ENCODE data around the gene CFAP410.

Gene CFAP410

DNA sequence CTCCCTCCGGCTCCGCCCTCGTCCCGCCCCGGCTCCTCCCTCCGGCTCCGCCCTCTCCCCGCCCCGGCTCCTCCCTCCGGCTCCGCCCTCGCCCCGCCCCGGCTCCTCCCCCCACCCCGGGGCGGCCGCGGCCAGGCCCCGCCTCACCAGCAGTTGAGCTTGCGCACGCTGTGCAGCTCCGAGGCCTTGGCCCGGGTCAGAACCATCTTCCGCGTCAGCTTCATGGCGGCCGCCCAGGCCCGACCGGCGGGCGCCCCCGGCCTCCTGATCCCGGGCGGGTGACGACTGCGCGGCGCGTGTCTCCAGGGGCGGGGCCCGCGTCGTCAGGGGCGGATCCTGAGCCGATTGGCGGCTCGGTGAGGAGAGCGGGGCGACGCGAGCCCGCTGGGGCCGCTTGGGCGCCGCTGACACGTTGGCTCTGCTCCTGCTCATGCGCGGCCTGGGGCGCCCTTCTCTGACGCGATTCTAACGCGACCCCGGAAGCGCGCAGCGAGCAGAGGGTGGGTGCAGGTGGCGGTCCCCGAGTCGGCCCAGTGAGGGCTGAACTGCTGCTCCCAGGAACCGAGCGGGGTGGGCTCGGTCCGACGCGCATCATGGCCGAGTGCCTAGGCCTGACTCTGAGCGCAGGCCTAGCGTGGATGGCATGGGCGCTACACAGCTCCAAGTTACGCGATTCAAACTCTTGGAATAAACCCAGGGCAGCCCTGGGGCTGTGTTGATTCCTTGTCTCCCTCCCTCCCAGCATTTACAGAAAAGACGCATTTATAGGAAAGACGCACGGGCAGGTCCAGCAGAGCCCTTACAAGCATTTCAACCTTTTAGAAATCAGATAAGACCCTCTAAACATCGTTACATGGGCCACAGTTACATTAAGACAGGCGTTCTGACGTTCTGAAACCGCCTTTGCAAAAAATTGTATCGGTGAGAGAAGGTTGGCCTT, at the start of gene CFAP410:
Gene CFAP410 (minus strand): TSS at position 420 of the 940 bp plus-strand sequence. CDS start 196 bp downstream, at position 224.
- peak; percentile 99 for DNase-seq

GRCh38 chr21:44384968-44385367, 45.8 kb upstream of the CFAP410 start:
- DNase-seq, result no peak

DNA sequence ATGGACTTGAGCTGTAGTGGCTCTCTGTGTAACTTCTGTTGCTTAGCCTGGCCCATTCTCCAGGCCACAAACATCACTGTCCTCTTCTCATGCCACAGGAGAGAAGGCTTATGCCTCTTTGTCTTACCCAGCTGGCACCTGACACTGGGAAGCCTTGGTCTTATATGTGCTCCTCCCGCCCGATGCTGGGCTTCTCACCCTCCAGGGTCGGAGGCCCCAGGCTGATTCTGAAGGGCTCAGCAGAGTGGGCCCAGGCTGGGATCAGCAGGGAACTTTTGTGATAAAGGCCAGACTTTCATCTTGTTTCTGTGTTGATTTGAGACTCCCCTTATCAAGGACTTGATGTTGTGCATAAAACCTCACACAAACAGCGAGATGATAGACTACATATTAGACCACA, 44.0 kb upstream of the CFAP410 start:
- DNase-seq, result no peak

- no peak for DNase-seq
These were observed 43.3 kb upstream of the CFAP410 start for GRCh38 chr21:44382536-44382935.

- no peak for DNase-seq
These were observed 42.7 kb upstream of the CFAP410 start for GRCh38 chr21:44381874-44382273.

GRCh38 chr21:44380876-44381275, 41.7 kb upstream of the CFAP410 start:
- DNase-seq, result no peak

- DNase-seq, result no peak
These were observed 41.0 kb upstream of the CFAP410 start for GRCh38 chr21:44379991-44380865.

GRCh38 chr21:44379515-44379848, 40.3 kb upstream of the CFAP410 start:
- no peak for DNase-seq

DNA sequence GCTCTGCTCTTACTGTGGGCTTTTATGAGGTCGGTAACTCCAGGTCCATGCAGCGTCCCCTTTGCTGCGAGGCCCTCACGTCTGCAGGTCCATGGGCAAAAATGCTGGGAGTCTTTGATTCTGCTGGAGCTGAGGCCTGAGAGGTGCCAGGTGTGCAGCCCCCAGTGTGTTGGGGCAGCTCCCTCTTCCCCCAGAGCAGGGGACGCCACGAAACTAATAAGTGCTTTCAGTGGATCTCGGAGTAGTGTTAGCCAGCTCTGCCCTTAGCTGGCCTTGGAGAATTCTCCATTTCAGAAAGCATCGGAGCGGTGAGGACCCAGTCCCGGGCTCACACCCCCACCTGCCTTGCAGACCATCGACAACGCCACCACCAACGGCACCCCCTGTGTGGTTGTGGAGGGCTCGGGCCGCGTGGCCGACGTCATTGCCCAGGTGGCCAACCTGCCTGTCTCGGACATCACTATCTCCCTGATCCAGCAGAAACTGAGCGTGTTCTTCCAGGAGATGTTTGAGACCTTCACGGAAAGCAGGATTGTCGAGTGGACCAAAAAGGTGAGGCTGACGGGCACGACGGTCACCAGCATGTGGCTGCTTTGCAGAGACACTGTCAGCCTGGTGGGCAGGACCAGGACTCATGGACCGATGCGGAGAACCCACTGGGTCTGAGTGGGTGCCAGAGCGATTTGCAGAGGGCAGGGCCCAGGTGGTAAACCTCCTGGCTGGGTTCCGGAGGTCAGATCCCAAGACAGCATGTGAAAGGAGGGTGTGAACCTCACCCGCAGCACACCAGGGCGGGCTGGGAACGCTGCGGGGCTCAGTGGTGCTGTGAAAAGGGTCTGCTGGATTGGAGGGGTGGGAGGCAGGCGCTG, 39.7 kb upstream of the CFAP410 start:
- DNase-seq, result no peak

DNA sequence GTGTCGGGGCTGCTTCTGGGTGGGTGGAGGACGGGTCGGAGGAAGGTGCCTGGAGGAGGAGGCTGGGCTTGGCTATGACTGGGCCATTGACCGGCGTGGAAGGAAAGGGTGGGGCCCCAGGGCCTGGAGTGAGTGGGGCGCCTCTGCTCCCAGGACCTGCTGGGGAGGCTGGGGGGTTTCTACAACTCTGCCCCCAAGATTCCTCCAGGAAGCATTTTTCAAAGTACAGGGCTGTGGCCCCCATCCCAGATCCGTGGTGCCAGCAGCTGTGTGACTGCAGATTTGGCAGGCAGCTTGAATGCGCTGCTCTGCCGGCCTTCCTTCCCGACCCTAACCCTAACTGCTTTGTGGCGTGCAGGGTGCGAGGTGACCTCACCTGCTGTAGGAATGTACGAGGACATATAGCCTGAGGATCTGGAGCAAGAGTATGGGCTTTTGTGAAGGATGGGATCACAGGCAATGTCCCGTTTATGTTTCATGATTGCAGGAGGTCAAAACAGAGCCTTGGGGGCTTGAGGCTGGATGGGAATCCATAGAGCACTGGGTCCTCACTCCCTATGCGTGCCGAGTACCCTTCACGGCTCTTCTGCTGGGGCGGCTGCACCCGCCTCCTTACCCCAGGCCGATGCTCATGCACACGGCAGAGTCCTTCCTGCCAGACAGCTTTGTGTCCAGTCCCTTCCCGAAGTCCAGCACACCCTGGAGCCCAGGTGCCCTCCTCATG, 38.9 kb upstream of the CFAP410 start:
- no peak for DNase-seq

GRCh38 chr21:44377201-44377921, 38.2 kb upstream of the CFAP410 start:
- peak; percentile 48 for DNase-seq

DNA sequence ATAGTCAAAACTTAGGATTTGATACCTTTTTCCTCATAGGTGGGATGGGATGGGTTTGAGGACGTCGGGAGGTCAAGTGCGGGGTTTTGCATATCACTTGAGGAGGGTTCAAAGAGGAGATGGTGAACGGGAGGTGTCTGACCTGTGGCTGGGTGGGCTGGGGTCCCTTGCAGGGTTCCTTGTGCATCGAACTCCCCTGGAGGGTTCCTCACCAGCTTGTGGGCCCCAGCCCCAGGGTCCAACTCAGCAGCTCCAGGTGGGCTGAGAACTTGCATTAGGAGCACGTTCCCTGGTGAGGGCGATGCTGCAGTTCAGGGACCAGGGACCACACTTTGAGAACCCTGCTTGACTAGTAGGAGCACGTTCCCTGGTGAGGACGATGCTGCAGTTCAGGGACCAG, 37.4 kb upstream of the CFAP410 start:
- DNase-seq, result no peak

DNA sequence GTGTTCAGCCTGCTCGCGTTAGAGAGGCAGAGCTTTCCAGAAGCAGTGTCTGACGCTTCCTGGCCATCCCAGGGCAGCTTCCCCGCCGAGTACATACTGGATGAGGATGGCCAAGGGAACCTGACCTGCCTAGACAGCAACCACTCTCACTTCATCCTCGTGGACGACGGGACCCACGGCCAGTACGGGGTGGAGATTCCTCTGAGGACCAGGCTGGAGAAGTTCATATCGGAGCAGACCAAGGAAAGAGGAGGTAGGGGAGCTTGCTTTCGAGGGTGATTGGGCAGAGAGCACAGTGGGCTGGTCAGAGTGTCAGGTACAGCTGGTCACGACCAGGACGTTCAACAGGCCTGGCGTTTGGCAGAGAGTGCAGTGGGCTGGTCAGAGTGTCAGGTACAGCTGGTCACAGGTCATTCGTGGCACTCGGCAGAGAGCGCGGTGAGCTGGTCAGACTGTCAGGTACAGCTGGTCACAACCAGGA, 36.6 kb upstream of the CFAP410 start:
- DNase-seq, result no peak

GRCh38 chr21:44375281-44375651, 36.1 kb upstream of the CFAP410 start:
- no peak for DNase-seq

GRCh38 chr21:44374601-44375280, 35.6 kb upstream of the CFAP410 start:
- no peak for DNase-seq

DNA sequence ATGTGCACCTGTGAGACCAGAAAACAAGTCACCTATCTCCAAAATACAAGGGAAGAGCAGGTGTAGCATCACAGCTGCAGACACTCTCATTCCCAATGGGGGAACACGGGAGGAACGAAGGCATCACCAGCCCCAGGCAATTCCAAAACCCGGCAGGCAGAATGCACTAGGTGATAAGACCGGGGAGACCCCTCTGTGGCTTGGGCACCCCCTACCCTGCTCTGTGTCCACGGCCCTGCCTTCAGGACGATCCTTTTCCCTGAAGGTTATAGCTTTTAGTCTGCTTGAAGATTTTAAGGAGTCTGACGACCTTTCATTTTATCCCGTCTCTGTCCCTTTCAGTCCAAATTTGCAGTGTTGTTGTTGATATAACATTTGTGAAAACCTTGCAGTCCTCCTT, 33.4 kb upstream of the CFAP410 start:
- DNase-seq, result no peak

DNA sequence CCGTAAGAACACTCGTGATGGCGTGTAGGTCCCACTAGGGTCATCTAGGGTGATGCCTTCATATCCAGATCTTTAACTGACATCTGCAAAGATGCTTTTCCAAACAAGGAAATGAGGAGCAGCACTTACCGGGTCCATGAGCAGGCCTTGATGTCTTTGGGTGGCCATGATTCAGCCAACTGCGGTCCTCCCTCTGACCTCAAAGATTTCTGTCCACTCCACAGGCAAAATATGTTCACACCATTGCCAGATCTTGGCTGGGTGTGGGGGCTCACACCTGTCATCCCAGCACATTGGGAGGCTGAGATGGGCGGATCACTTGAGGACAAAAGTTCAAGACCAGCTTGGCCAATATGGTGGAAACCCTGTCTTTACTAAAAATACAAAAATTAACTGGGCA, 32.4 kb upstream of the CFAP410 start:
- no peak for DNase-seq

- no peak for DNase-seq
These were observed 31.7 kb upstream of the CFAP410 start for GRCh38 chr21:44370786-44371410.

DNA sequence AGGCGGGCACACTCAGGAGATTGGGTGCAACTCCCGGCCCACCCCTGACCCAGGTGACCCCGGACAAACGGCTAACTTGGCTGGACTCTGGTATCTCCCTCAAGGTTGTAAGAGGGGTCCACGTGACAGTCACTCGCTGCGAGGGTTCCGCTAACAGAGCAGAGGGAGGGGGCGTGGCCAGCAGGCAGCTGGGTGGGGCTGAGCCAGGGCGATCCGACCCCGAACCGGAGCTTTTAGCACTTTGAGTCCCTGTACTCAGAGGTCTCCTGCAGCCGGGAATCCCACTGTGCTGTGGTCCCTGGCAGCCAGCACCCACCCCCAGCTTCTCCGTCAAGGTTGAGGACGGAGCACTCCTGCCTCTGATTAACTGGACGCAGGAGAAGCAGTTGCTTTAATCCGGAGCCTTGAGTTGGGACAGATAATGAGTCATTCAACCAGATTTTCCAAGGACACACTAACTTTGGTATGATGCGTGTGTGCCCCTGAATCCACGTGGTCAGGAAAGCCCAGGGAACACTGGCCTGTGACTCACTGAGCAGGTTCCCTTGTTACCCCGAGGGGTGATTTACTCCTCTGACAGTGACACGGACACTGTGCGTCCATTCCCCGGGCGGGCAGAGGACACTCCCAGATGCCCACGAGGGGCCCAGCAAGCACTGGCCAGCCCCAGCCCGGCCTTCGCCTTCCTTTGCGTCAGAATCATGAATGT, 31.0 kb upstream of the CFAP410 start:
- DNase-seq, result peak; percentile 47

All from NCI-H69 (cell line).